Esophagus squamous epithelium (tissue), 5 donors: Measurements from ENCODE around the gene NCKAP5. TPM values are rescaled to one million over a fixed set of nuclear protein-coding genes. Genes with fewer than 3 reads are reported as not detected.

ENCODE experiments used
- DNase-seq: peaks from one replicate; lab custom pipeline; 2025; lab: John Stamatoyannopoulos, UW
- H3K27ac ChIP-seq, 4 donors: fragments of 200-600 bp; sonication (generic); one replicate each; pipeline ENCODE4 v1.5.1; 2016 to 2019; ENCODE audit warnings: mild to moderate bottlenecking in 1 of 4
- H3K27me3 ChIP-seq, 4 donors: fragments of 200-600 bp; sonication (generic); 1 replicate in 3 of 4; 2 replicates in 1 of 4; pipeline versions ENCODE4 v1.5.1 to v1.6.0; 2017 to 2021; ENCODE audit warnings: antibody characterized with exemption in 1 of 4
- H3K36me3 ChIP-seq, 3 donors: fragments of 200-600 bp; sonication (generic); one replicate each; pipeline ENCODE4 v1.5.1; 2016 to 2019
- H3K4me1 ChIP-seq, 3 donors: fragments of 200-600 bp; sonication (generic); one replicate each; pipeline ENCODE4 v1.5.1; 2017 to 2019
- H3K4me3 ChIP-seq, 4 donors: fragments of 200-600 bp; sonication (generic); 1 replicate in 3 of 4; 2 replicates in 1 of 4; pipeline ENCODE4 v1.5.1; 2016 to 2019; ENCODE audit warnings: mild to moderate bottlenecking in 2 of 4, moderate library complexity in 1 of 4
- H3K9me3 ChIP-seq, 3 donors: fragments of 200-600 bp; sonication (generic); one replicate each; pipeline ENCODE4 v1.5.1; 2016 to 2019
- CTCF ChIP-seq, 6 experiments: fragments of 450-650 bp in 4 of 6; fragments of 200-600 bp in 2 of 6; sonication (generic) in 2 of 6; IDR thresholded peaks; one replicate each; pipeline ENCODE4 v1.5.1; 2016 to 2019; ENCODE audit warnings: antibody characterized with exemption in 6 of 6, mild to moderate bottlenecking in 4 of 6, moderate library complexity in 4 of 6
- POLR2A ChIP-seq, 4 donors: fragments of 450-650 bp; IDR thresholded peaks; one replicate each; pipeline ENCODE4 v1.6.1; 2017; ENCODE audit warnings: antibody characterized with exemption in 4 of 4, mild to moderate bottlenecking in 4 of 4, moderate library complexity in 3 of 4
- WGBS, 2 donors: methylation state at CpG; one replicate each; pipeline ENCODE4 v1.1.5; 2018; 5-methylcytosine and 5-hydroxymethylcytosine counted together
- intact Hi-C: fragments of 100-400 bp; cut with DNase I; formaldehyde crosslinking; loops from one replicate; pipeline ENCODE4 v1.15.0; 2022
- total RNA-seq, 4 donors: library from RNA; depleted of rRNA; stranded (reverse); fragments of >200 nt; gene quantifications; one replicate each; pipeline ENCODE4 v1.1.0, GENCODE V29; 2016
- donor health status: DM: yes; HTN: yes; CAD: no.

Gene NCKAP5
- total RNA-seq, 4 donors from 2014 or later = 4.5 to 6.9 (median 5.3) TPM

GRCh38 chr2:133418021-133418420, 150.2 kb downstream of the NCKAP5 start:
- H3K27me3 ChIP-seq = no peaks in the 10 kb centered on the region
- H3K9me3 ChIP-seq = no peaks in the 10 kb centered on the region
- 79 to 82% methylated on average over 2 of the region's 2 CpGs for WGBS, 2 donors
- TF ChIP-seq CTCF (IDR thresholded peaks at IDR 0.05) = no peak
- TF ChIP-seq POLR2A (IDR thresholded peaks at IDR 0.05) = no peak
- no peaks in the 10 kb centered on the region for H3K36me3 ChIP-seq
- no peak overlapping the region for H3K27ac ChIP-seq
- no peak for DNase-seq
- peaks cover 0 to 21% (median 6%) of the 10 kb centered on the region in 3 donors for H3K4me1 ChIP-seq
- no peak overlapping the region for H3K4me3 ChIP-seq
- intact Hi-C loops = no loop called here

- no peak for DNase-seq
- no peaks in the 10 kb centered on the region for H3K9me3 ChIP-seq
- WGBS, 2 donors = 71 to 85% methylated on average over 1 to 4 of the region's 4 CpGs
- no peaks in the 10 kb centered on the region for H3K27me3 ChIP-seq
- peaks cover 0 to 15% (median 1%) of the 10 kb centered on the region in 3 donors for H3K4me1 ChIP-seq
- H3K4me3 ChIP-seq = no peak overlapping the region
- TF ChIP-seq POLR2A (IDR thresholded peaks at IDR 0.05) = no peak
- no peak for TF ChIP-seq CTCF (IDR thresholded peaks at IDR 0.05)
- no peak overlapping the region for H3K27ac ChIP-seq
- intact Hi-C loops = no loop called here
- no peaks in the 10 kb centered on the region for H3K36me3 ChIP-seq
Measured at GRCh38 chr2:133417415-133417814, 150.8 kb downstream of the NCKAP5 start.

- Histone ChIP-seq H3K36me3 (no peaks in the 10 kb centered on the region), H3K27ac (no peak overlapping the region), H3K9me3 (no peaks in the 10 kb centered on the region), H3K4me1 (peaks cover 0 to 11% (median 0%) of the 10 kb centered on the region in 3 donors), H3K4me3 (no peak overlapping the region), H3K27me3 (no peaks in the 10 kb centered on the region)
- TF ChIP-seq POLR2A (IDR thresholded peaks at IDR 0.05) (no peak), CTCF (IDR thresholded peaks at IDR 0.05) (no peak)
- DNase-seq = no peak
- 58 to 61% methylated on average over 4 of the region's 4 CpGs for WGBS, 2 donors
- intact Hi-C loops = no loop called here
Measured at GRCh38 chr2:133416736-133417135, 151.5 kb downstream of the NCKAP5 start.

- Histone ChIP-seq H3K9me3 (no peaks in the 10 kb centered on the region), H3K27me3 (no peaks in the 10 kb centered on the region), H3K4me3 (no peak overlapping the region), H3K4me1 (peaks cover 0 to 5% (median 0%) of the 10 kb centered on the region in 3 donors), H3K36me3 (no peaks in the 10 kb centered on the region), H3K27ac (no peak overlapping the region)
- 50 to 79% methylated on average over 2 of the region's 2 CpGs for WGBS, 2 donors
- no peak for DNase-seq
- intact Hi-C loops = no loop called here
- TF ChIP-seq POLR2A (IDR thresholded peaks at IDR 0.05) (no peak), CTCF (IDR thresholded peaks at IDR 0.05) (no peak)
Measured at GRCh38 chr2:133416146-133416545, 152.1 kb downstream of the NCKAP5 start.

- no peak for DNase-seq
- Histone ChIP-seq H3K36me3 (no peaks in the 10 kb centered on the region), H3K4me3 (no peak overlapping the region), H3K27me3 (no peaks in the 10 kb centered on the region), H3K4me1 (no peaks in the 10 kb centered on the region), H3K27ac (no peak overlapping the region), H3K9me3 (no peaks in the 10 kb centered on the region)
- WGBS, 2 donors = 80 to 92% methylated on average over 3 of the region's 3 CpGs
- intact Hi-C loops = no loop called here
- TF ChIP-seq CTCF (IDR thresholded peaks at IDR 0.05) (no peak), POLR2A (IDR thresholded peaks at IDR 0.05) (no peak)
Measured at GRCh38 chr2:133415210-133415876, 152.9 kb downstream of the NCKAP5 start.
